HEK293 (cell line): ENCODE measurements around the gene EFCAB10.

Experiments used
- CTCF ChIA-PET: fragments of 350-600 bp; formaldehyde crosslinking; extraction: SDS; loops from one replicate; lab custom pipeline; 2021; ENCODE audit warnings: antibody characterized with exemption; lab: Yijun Ruan, JAX
- POLR2A ChIA-PET: fragments of 300-600 bp; formaldehyde crosslinking; extraction: SDS; loops from one replicate; lab custom pipeline; 2020; ENCODE audit warnings: antibody characterized with exemption, inconsistent platforms; lab: Yijun Ruan, JAX
- H3K27ac ChIP-seq: fragments of 200-500 bp; sonication (Bioruptor generic); 2 replicates; pipeline ENCODE4 v1.5.1; 2014; ENCODE audit warnings: low read depth, low read length, control low read depth, inconsistent platforms; ENCODE audit errors: extremely low read depth
- H3K36me3 ChIP-seq, 2 experiments: fragments of 200-500 bp in 1 of 2; sonication (Bioruptor generic) in 1 of 2; 1 replicate in 1 of 2; 2 replicates in 1 of 2; pipeline ENCODE4 v1.5.1; 2014 to 2017; ENCODE audit warnings: inconsistent platforms in 2 of 2, low read length in 2 of 2; ENCODE audit not compliant: control insufficient read depth in 2 of 2, insufficient read depth in 1 of 2
- H3K4me1 ChIP-seq: fragments of 200-500 bp; sonication (Bioruptor generic); 2 replicates; pipeline ENCODE4 v1.5.1; 2014; ENCODE audit warnings: mild to moderate bottlenecking, low read length, inconsistent platforms; ENCODE audit not compliant: control insufficient read depth, insufficient read depth
- H3K4me3 ChIP-seq: 2 replicates; pipeline ENCODE4 v1.5.1; 2011; ENCODE audit warnings: low read depth, mild to moderate bottlenecking, control low read depth, low read length, moderate library complexity
- H3K9me3 ChIP-seq: fragments of 200-500 bp; sonication (Bioruptor generic); 2 replicates; pipeline ENCODE4 v1.5.1; 2014; ENCODE audit warnings: low read depth, low read length, inconsistent platforms; ENCODE audit not compliant: control insufficient read depth, insufficient read depth
- ZFP3 ChIP-seq: fragments of 450-650 bp; formaldehyde crosslinking; IDR thresholded peaks from 2 replicates; pipeline ENCODE4 v1.5.1; 2016; ENCODE audit warnings: low read depth, missing biosample characterization, missing genetic modification characterization
- ZFP37 ChIP-seq: fragments of 450-650 bp; formaldehyde crosslinking; IDR thresholded peaks from 2 replicates; pipeline ENCODE4 v1.5.1; 2016; ENCODE audit warnings: missing biosample characterization, missing genetic modification characterization
- ZNF146 ChIP-seq: fragments of 450-650 bp; formaldehyde crosslinking; IDR thresholded peaks from 2 replicates; pipeline ENCODE4 v1.5.1; 2016; ENCODE audit warnings: missing biosample characterization, missing genetic modification characterization
- ZNF211 ChIP-seq: fragments of 450-650 bp; formaldehyde crosslinking; IDR thresholded peaks from 2 replicates; pipeline ENCODE4 v1.5.1; 2016; ENCODE audit warnings: low read depth, missing biosample characterization, missing genetic modification characterization
- ZNF248 ChIP-seq: fragments of 450-650 bp; formaldehyde crosslinking; IDR thresholded peaks from 2 replicates; pipeline ENCODE4 v1.5.1; 2017; ENCODE audit warnings: missing biosample characterization, missing genetic modification characterization
- ZNF335 ChIP-seq: fragments of 450-650 bp; formaldehyde crosslinking; conservative IDR thresholded peaks from 2 replicates; pipeline ENCODE4 v1.5.1; 2016; ENCODE audit warnings: missing biosample characterization, missing genetic modification characterization
- ZNF341 ChIP-seq: fragments of 450-650 bp; formaldehyde crosslinking; IDR thresholded peaks from 2 replicates; pipeline ENCODE4; 2016; ENCODE audit warnings: low read depth, missing biosample characterization, missing genetic modification characterization
- ZNF394 ChIP-seq: fragments of 450-650 bp; formaldehyde crosslinking; IDR thresholded peaks from 2 replicates; pipeline ENCODE4 v1.5.1; 2016; ENCODE audit warnings: missing biosample characterization, missing genetic modification characterization, mild to moderate bottlenecking, moderate library complexity, borderline replicate concordance
- ZNF416 ChIP-seq: fragments of 450-650 bp; formaldehyde crosslinking; IDR thresholded peaks from 2 replicates; pipeline ENCODE4 v1.5.1; 2016; ENCODE audit warnings: missing biosample characterization, missing genetic modification characterization
- ZNF518A ChIP-seq: fragments of 450-650 bp; formaldehyde crosslinking; conservative IDR thresholded peaks from 2 replicates; pipeline ENCODE4 v1.5.1; 2016; ENCODE audit warnings: low read depth, missing biosample characterization, missing genetic modification characterization
- ZNF558 ChIP-seq: fragments of 450-650 bp; formaldehyde crosslinking; IDR thresholded peaks from 2 replicates; pipeline ENCODE4 v1.5.1; 2016; ENCODE audit warnings: missing biosample characterization, missing genetic modification characterization
- ZNF571 ChIP-seq: fragments of 450-650 bp; formaldehyde crosslinking; IDR thresholded peaks from 2 replicates; pipeline ENCODE4 v1.5.0; 2017; ENCODE audit warnings: missing biosample characterization, missing genetic modification characterization
- ZNF837 ChIP-seq: fragments of 450-650 bp; formaldehyde crosslinking; IDR thresholded peaks from 2 replicates; pipeline ENCODE4 v1.5.1; 2016; ENCODE audit warnings: missing biosample characterization, missing genetic modification characterization
- ZSCAN30 ChIP-seq: fragments of 450-650 bp; IDR thresholded peaks from 2 replicates; pipeline ENCODE4 v1.5.1; 2018; ENCODE audit warnings: missing biosample characterization, mild to moderate bottlenecking, missing genetic modification characterization, moderate library complexity
- TF ChIP-seq, protein P1 (sequence below): fragments of 450-650 bp; formaldehyde crosslinking; IDR thresholded peaks from 2 replicates; pipeline ENCODE4 v1.5.1; 2016; ENCODE audit warnings: missing biosample characterization, missing genetic modification characterization, low read depth

Gene EFCAB10

DNA sequence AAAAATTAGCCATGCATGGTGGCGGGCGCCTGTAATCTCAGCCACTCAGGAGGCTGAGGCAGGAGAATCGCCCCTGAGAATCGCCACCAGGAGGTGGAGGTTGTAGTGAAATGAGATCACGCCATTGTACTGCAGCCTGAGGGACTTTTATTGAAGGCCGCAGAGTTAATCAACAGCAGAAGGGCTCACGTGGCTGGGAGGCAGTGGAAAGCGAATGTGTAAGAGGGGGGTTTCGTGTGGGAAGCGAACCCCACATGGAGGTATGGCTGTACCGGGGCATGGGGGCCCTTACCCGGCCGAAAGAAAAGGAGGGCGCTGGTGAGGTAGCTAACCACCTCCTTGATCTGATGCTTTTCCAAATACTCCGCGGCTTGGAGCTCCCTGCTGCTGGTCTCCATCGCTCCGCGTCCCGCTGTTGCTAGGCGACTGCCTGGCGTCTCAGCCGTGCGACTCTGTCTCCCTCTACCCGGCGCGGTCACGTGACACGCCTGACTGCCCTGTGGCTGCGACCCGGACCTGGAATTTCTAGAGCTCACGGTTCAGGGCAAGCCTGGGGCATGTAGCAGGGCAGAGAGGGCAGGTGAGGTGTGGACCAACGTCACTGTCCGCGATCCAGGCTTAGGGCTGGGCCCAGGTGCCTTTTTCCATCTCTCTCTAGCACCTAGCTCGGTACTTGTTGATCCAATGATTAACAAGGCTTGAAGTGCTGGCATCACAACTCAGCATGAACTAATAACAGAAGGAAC is at the start of gene EFCAB10 (continued):
- TF ChIP-seq, protein P1, sequence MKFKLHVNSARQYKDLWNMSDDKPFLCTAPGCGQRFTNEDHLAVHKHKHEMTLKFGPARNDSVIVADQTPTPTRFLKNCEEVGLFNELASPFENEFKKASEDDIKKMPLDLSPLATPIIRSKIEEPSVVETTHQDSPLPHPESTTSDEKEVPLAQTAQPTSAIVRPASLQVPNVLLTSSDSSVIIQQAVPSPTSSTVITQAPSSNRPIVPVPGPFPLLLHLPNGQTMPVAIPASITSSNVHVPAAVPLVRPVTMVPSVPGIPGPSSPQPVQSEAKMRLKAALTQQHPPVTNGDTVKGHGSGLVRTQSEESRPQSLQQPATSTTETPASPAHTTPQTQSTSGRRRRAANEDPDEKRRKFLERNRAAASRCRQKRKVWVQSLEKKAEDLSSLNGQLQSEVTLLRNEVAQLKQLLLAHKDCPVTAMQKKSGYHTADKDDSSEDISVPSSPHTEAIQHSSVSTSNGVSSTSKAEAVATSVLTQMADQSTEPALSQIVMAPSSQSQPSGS, result 0 out of 2 replicates have a peak, but pooled peaks have one; percentile 18
- peak; percentile 83 for TF ChIP-seq ZNF335 (tag by site-specific recombination)
- TF ChIP-seq ZNF341 (tag by site-specific recombination), result peak; percentile 68

- ChIA-PET CTCF (interaction anchor here (0.6 to 0.7 kb wide), 2 partner anchors 15 to 118 kb away, joined by 3 to 4 read pairs; no protein-coding TSS in a partner anchor), POLR2A (no interaction called here)
- H3K4me3 ChIP-seq, result no peak overlapping the region
- no peak overlapping the region for H3K27ac ChIP-seq
- no peaks in the 10 kb centered on the region for H3K4me1 ChIP-seq
- TF ChIP-seq ZNF146 (tag by site-specific recombination), result peak; percentile 90
- TF ChIP-seq ZNF394, result no peak
- no peaks in the 10 kb centered on the region for H3K36me3 ChIP-seq
- no peaks in the 10 kb centered on the region for H3K9me3 ChIP-seq
These were observed 44.7 kb upstream of the EFCAB10 start for GRCh38 chr7:105625986-105626385.

- TF ChIP-seq ZNF416 (no peak), ZNF837 (tag by site-specific recombination) (no peak), ZNF571 (tag by site-specific recombination) (no peak), ZNF211 (tag by site-specific recombination) (no peak), ZFP3 (tag by site-specific recombination) (no peak), ZNF518A (tag by site-specific recombination) (no peak), ZFP37 (tag by site-specific recombination) (no peak)
- TF ChIP-seq, all 188 proteins: peak for 0
- ChIA-PET CTCF (interaction anchor here (1.2 kb wide), 1 partner anchor 33 kb away, joined by 4 read pairs; no protein-coding TSS in a partner anchor), POLR2A (no interaction called here)
- no peaks in the 10 kb centered on the region for H3K9me3 ChIP-seq
- H3K36me3 ChIP-seq, result no peaks in the 10 kb centered on the region
- no peak overlapping the region for H3K27ac ChIP-seq
- H3K4me3 ChIP-seq, result no peak overlapping the region
- H3K4me1 ChIP-seq, result no peaks in the 10 kb centered on the region
These were observed 42.6 kb upstream of the EFCAB10 start for GRCh38 chr7:105623906-105624305.

DNA sequence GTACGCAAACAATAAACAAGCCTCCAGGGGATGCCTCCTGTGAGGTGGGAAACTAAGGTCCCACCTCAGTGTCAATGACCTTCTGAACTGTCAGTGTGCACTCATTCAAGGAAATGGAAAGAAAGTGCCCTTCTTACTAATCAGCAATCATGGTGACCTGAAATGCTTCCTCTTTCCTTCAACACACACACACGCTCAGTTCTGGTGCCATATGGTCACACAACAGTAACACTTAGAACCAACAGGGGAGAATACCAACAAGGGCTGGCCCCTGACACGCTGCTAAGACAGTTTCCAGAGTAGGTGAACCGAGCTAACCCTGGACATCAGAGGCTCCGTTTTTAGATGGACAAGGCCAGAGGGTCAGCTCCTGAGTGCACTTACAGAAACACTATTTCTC is 42.1 kb upstream of the EFCAB10 start:
- Histone ChIP-seq H3K4me1 (no peaks in the 10 kb centered on the region), H3K4me3 (no peak overlapping the region), H3K27ac (no peak overlapping the region), H3K36me3 (no peaks in the 10 kb centered on the region), H3K9me3 (no peaks in the 10 kb centered on the region)
- CTCF ChIA-PET, result interaction anchor here (1.2 kb wide), 1 partner anchor 34 kb away, joined by 4 read pairs; no protein-coding TSS in a partner anchor
- POLR2A ChIA-PET, result no interaction called here
- TF ChIP-seq ZSCAN30 (tag by site-specific recombination) (no peak), ZNF248 (tag by site-specific recombination) (no peak), ZNF558 (tag by site-specific recombination) (no peak)
